ENCODE measurements around the gene METTL23. TPM values are rescaled to one million over a fixed set of nuclear protein-coding genes. Genes with fewer than 3 reads are reported as not detected.

Gene METTL23
- total RNA-seq, 3 donors from 2014 or later: 22.5 to 30.4 (median 28.7) TPM

DNA sequence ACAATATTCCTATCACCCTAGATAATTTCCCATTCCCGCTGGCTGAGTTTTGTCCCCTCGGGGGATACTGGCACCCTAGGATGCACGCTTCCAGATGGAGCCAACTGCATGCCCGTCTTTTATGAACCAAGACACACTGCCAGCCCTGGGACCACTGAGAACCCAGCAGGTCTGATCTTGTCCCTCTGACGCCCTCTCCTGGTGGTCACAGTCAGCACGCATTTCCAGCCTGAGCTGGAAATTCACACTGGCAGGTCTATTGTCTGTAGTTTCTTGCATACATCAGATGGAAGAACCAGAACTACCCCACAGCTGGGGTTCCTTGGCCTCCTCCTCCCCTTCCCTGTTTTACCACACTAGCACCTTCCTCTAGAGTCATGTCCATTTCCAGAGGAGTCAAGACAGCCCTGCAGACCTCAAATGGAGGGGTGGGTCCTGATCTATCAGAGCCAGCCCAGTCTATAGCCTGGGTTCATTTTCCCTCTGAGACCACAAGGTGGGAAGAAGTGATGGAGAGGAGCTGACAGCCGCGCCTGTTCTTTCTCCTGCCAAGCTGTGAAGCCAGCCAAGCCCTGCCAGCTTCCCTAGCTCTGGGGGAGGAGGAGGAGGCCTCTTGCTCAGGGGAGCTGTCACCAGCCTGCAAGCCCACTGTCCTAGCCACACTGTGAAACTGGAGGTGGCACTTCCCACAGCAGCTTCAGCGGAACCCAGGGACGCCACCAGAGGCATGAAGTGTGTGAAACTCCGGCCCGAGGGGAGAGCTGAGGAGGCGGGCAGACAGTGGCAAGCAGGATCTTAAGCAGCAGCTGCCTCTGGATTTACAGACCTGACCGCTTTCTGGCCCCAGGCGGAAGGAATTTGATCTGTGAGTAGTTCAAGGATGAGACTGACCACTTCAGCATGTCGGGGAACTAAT, 45.2 kb upstream of the METTL23 start:
- no peaks in the 10 kb centered on the region for H3K36me3 ChIP-seq (ENCODE audit: low read depth)
- H3K4me1 ChIP-seq (ENCODE audit: low read depth): peaks cover 18% of the 10 kb centered on the region
- intact Hi-C loops (cut with DNase I, micrococcal nuclease): no loop called here

GRCh38 chr17:76682296-76682695, 44.3 kb upstream of the METTL23 start:
- TF ChIP-seq, protein P1, sequence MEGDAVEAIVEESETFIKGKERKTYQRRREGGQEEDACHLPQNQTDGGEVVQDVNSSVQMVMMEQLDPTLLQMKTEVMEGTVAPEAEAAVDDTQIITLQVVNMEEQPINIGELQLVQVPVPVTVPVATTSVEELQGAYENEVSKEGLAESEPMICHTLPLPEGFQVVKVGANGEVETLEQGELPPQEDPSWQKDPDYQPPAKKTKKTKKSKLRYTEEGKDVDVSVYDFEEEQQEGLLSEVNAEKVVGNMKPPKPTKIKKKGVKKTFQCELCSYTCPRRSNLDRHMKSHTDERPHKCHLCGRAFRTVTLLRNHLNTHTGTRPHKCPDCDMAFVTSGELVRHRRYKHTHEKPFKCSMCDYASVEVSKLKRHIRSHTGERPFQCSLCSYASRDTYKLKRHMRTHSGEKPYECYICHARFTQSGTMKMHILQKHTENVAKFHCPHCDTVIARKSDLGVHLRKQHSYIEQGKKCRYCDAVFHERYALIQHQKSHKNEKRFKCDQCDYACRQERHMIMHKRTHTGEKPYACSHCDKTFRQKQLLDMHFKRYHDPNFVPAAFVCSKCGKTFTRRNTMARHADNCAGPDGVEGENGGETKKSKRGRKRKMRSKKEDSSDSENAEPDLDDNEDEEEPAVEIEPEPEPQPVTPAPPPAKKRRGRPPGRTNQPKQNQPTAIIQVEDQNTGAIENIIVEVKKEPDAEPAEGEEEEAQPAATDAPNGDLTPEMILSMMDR (IDR thresholded peaks at IDR 0.05): no peak
- Histone ChIP-seq H3K4me1 (ENCODE audit: low read depth) (peaks cover 18% of the 10 kb centered on the region), H3K9me3 (no peaks in the 10 kb centered on the region), H3K4me3 (no peak overlapping the region), H3K36me3 (ENCODE audit: low read depth) (no peaks in the 10 kb centered on the region)
- DNase-seq (peak in 1 of 3 donors; percentile 35), ATAC-seq (no peak)
- intact Hi-C loops (cut with DNase I, micrococcal nuclease): no loop called here

More for the DNA sequence above, 45.2 kb upstream of the METTL23 start:
- ATAC-seq (peak; percentile 63), DNase-seq (peak; percentile 74 to 90 (median 84))
- Histone ChIP-seq H3K4me3 (no peak overlapping the region), H3K9me3 (no peaks in the 10 kb centered on the region)
- TF ChIP-seq, protein P1 (IDR thresholded peaks at IDR 0.05): peak; percentile 77

GRCh38 chr17:76683011-76683755, 43.5 kb upstream of the METTL23 start:
- DNase-seq (peak in 1 of 3 donors; percentile 25), ATAC-seq (no peak)
- Histone ChIP-seq H3K4me1 (ENCODE audit: low read depth) (peaks cover 18% of the 10 kb centered on the region), H3K36me3 (ENCODE audit: low read depth) (no peaks in the 10 kb centered on the region), H3K4me3 (no peak overlapping the region), H3K9me3 (no peaks in the 10 kb centered on the region)
- intact Hi-C loops (cut with DNase I, micrococcal nuclease): no loop called here
- TF ChIP-seq, protein P1 (IDR thresholded peaks at IDR 0.05): no peak

DNA sequence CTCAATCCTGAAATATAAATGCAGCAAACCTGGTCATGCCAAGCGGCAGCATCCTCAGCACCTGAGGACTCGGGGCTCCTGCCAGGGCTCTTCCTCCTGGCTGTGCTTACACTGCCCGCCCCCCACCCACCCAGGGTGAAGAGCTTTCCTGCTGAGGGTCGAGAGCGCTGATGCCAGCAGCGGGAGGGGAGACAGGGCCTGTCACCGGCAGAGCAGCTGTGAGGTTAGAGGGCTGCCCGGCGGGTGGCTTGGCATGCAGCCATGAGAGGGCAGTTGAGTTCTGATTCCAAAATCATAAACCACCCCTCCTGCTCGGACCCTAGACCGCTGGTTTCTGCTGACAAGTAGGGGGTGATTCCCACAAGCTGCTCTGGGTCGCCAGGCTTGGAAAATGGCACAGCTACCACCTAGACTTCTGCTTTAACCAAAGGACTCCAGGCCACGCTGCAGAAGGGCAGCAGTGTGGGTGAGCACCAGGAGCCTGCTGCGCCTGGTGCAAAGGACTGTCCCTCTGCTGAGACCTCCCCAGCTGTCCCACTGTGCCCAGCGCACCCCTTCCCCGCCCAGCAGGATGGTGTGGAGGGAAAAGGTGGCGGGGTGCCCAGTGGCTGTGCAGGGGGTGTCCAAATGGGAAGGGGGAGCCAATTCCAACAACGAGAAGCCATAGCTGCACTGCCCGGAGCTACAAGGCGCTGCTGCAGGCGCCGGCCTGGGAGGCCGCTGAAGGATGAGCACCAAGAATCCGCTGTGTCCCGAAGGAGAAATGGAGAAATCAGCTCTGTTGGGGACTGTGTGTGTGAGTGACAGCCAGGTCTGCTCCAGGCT, 42.5 kb upstream of the METTL23 start:
- intact Hi-C loops (cut with DNase I, micrococcal nuclease): no loop called here
- H3K9me3 ChIP-seq: no peaks in the 10 kb centered on the region
- no peaks in the 10 kb centered on the region for H3K36me3 ChIP-seq (ENCODE audit: low read depth)
- peaks cover 10% of the 10 kb centered on the region for H3K4me1 ChIP-seq (ENCODE audit: low read depth)
- DNase-seq: peak in 1 of 3 donors; percentile 38
- TF ChIP-seq, protein P1 (IDR thresholded peaks at IDR 0.05): no peak
- no peak overlapping the region for H3K4me3 ChIP-seq
- no peak for ATAC-seq

GRCh38 chr17:76684756-76685155, 41.9 kb upstream of the METTL23 start:
- TF ChIP-seq, protein P1 (IDR thresholded peaks at IDR 0.05): no peak
- ATAC-seq (no peak), DNase-seq (peak in 1 of 3 donors; percentile 40)
- Histone ChIP-seq H3K4me1 (ENCODE audit: low read depth) (peaks cover 8% of the 10 kb centered on the region), H3K9me3 (no peaks in the 10 kb centered on the region), H3K4me3 (no peak overlapping the region), H3K36me3 (ENCODE audit: low read depth) (no peaks in the 10 kb centered on the region)
- intact Hi-C loops (cut with DNase I, micrococcal nuclease): no loop called here
